MM.1S (cell line): ENCODE measurements around the gene ADGRD2.

Source experiments
- DNase-seq: peaks from one replicate; pipeline ENCODE4 v3.0.0-alpha.2; 2015
- H2AFZ ChIP-seq: fragments of 300-600 bp; sonication (generic); 2 replicates; pipeline ENCODE4 v1.6.0; 2016; ENCODE audit warnings: antibody characterized with exemption, low read length
- H3F3A ChIP-seq: fragments of 300-600 bp; sonication (generic); 2 replicates; pipeline ENCODE4 v1.6.1; 2016; ENCODE audit warnings: mild to moderate bottlenecking, antibody characterized with exemption, low read length, moderate library complexity, mixed read lengths; ENCODE audit not compliant: insufficient read depth
- H3K27ac ChIP-seq: fragments of 300-600 bp; sonication (generic); 2 replicates; pipeline ENCODE4 v1.5.1; 2016; ENCODE audit warnings: mild to moderate bottlenecking, low read length
- H3K27me3 ChIP-seq: fragments of 300-600 bp; sonication (generic); replicated peaks from 2 replicates; pipeline ENCODE4 v1.6.0; 2016; ENCODE audit warnings: low read length; ENCODE audit not compliant: insufficient read depth
- H3K36me3 ChIP-seq: fragments of 300-600 bp; sonication (generic); replicated peaks from 2 replicates; pipeline ENCODE4 v1.6.1; 2016; ENCODE audit warnings: mild to moderate bottlenecking, low read length, mixed read lengths; ENCODE audit not compliant: insufficient read depth
- H3K4me1 ChIP-seq: fragments of 300-600 bp; sonication (generic); 2 replicates; pipeline ENCODE4 v1.6.1; 2016; ENCODE audit warnings: low read length, mixed read lengths
- H3K4me2 ChIP-seq: fragments of 300-600 bp; sonication (generic); 2 replicates; pipeline ENCODE4 v1.6.0; 2016; ENCODE audit warnings: low read depth, low read length
- H3K4me3 ChIP-seq: fragments of 300-600 bp; sonication (generic); 2 replicates; pipeline ENCODE4 v1.5.1; 2016; ENCODE audit warnings: low read length, mixed read lengths
- H3K79me2 ChIP-seq: fragments of 300-600 bp; sonication (generic); 2 replicates; pipeline ENCODE4 v1.6.1; 2016; ENCODE audit warnings: mixed run types, low read length, mixed read lengths
- H3K9ac ChIP-seq: fragments of 300-600 bp; sonication (generic); 2 replicates; pipeline ENCODE4 v1.6.1; 2016; ENCODE audit warnings: low read length, mixed read lengths
- H3K9me2 ChIP-seq: fragments of 300-600 bp; sonication (generic); replicated peaks from 2 replicates; pipeline ENCODE4 v1.6.1; 2016; ENCODE audit warnings: mild to moderate bottlenecking, low read length, mixed read lengths; ENCODE audit not compliant: insufficient read depth
- H3K9me3 ChIP-seq: fragments of 300-600 bp; sonication (generic); replicated peaks from 2 replicates; pipeline ENCODE4 v1.6.1; 2016; ENCODE audit warnings: mild to moderate bottlenecking, low read length, mixed read lengths; ENCODE audit not compliant: insufficient read depth
- H4K20me1 ChIP-seq: fragments of 300-600 bp; sonication (generic); 2 replicates; pipeline ENCODE4 v1.6.1; 2016; ENCODE audit warnings: mild to moderate bottlenecking, low read length, moderate library complexity, mixed read lengths; ENCODE audit not compliant: insufficient read depth
- EZH2 ChIP-seq: fragments of 300-600 bp; sonication (generic); optimal IDR thresholded peaks from 2 replicates; pipeline ENCODE3; 2017; ENCODE audit warnings: low read depth, mild to moderate bottlenecking, antibody characterized with exemption, low read length, mixed read lengths
- EZH2phosphoT487 ChIP-seq: fragments of 300-600 bp; sonication (generic); IDR thresholded peaks from 2 replicates; pipeline ENCODE4 v1.6.1; 2018; ENCODE audit warnings: antibody characterized with exemption, low read length
- TF ChIP-seq, protein P1 (sequence below): fragments of 300-600 bp; sonication (generic); IDR thresholded peaks from 2 replicates; pipeline ENCODE4 v1.5.1; 2016; ENCODE audit warnings: antibody characterized with exemption, low read length, mixed read lengths

ADGRD2 gene

GRCh38 chr9:124457079-124457886 lies 7.0 kb downstream of the ADGRD2 start:
- H3K79me2 ChIP-seq, result no peaks in the 10 kb centered on the region
- TF ChIP-seq, protein P1, sequence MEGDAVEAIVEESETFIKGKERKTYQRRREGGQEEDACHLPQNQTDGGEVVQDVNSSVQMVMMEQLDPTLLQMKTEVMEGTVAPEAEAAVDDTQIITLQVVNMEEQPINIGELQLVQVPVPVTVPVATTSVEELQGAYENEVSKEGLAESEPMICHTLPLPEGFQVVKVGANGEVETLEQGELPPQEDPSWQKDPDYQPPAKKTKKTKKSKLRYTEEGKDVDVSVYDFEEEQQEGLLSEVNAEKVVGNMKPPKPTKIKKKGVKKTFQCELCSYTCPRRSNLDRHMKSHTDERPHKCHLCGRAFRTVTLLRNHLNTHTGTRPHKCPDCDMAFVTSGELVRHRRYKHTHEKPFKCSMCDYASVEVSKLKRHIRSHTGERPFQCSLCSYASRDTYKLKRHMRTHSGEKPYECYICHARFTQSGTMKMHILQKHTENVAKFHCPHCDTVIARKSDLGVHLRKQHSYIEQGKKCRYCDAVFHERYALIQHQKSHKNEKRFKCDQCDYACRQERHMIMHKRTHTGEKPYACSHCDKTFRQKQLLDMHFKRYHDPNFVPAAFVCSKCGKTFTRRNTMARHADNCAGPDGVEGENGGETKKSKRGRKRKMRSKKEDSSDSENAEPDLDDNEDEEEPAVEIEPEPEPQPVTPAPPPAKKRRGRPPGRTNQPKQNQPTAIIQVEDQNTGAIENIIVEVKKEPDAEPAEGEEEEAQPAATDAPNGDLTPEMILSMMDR, result no peak
- TF ChIP-seq EZH2, result no peak
- TF ChIP-seq EZH2phosphoT487, result no peak
- H3K27ac ChIP-seq, result no peak overlapping the region

DNA sequence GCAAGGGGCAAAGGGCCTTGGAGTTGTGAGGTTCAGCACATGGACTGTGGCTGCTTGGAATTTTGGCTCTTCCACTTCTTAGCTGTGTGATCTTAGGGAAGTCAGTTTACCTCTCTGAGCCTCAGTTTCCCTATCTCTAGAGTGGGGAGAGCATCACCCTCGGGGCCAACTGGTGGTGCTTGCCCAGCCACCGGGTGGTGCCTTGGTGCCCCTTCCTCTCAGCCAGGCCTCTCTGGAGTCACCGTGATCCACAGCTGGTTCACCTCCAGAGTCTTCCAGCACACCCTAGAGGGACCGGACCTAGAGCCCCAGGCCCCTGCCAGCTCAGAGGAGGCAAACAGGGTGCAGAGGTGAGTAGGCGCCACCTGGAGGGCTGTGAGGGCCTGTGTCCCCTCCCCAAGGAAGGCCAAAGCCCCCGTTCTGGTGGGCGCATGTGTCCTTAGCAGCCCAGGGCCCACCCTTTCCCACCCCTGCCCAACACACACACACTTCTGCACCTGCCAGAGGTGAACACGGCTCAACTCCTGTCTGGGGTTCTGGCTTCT lies 7.7 kb downstream of the ADGRD2 start:
- no peaks in the 10 kb centered on the region for H4K20me1 ChIP-seq
- H3K4me2 ChIP-seq, result no peak overlapping the region
- H2AFZ ChIP-seq, result no peak overlapping the region
- H3K79me2 ChIP-seq, result no peaks in the 10 kb centered on the region
- H3K9me2 ChIP-seq, result no peaks in the 10 kb centered on the region
- no peaks in the 10 kb centered on the region for H3K4me1 ChIP-seq
- H3K4me3 ChIP-seq, result no peak overlapping the region
- H3K27ac ChIP-seq, result no peak overlapping the region
- DNase-seq, result no peak
- no peak overlapping the region for H3K9ac ChIP-seq
- no peaks in the 10 kb centered on the region for H3K36me3 ChIP-seq
- H3K9me3 ChIP-seq, result no peaks in the 10 kb centered on the region
- TF ChIP-seq EZH2phosphoT487 (no peak), EZH2 (no peak)
- TF ChIP-seq, protein P1, result no peak
- H3F3A ChIP-seq, result no peaks in the 10 kb centered on the region
- H3K27me3 ChIP-seq, result no peaks in the 10 kb centered on the region; the same call in 1 of the 2 replicates

More at GRCh38 chr9:124457079-124457886, 7.0 kb downstream of the ADGRD2 start:
- no peak overlapping the region for H3K4me2 ChIP-seq
- H3K9me3 ChIP-seq, result no peaks in the 10 kb centered on the region
- no peaks in the 10 kb centered on the region for H3F3A ChIP-seq
- no peak overlapping the region for H2AFZ ChIP-seq
- no peak overlapping the region for H3K4me3 ChIP-seq
- H3K4me1 ChIP-seq, result no peaks in the 10 kb centered on the region
- H3K36me3 ChIP-seq, result no peaks in the 10 kb centered on the region
- peaks cover 4% of the 10 kb centered on the region; the same call in 1 of the 2 replicates for H3K27me3 ChIP-seq
- no peaks in the 10 kb centered on the region for H3K9me2 ChIP-seq
- H3K9ac ChIP-seq, result no peak overlapping the region
- no peaks in the 10 kb centered on the region for H4K20me1 ChIP-seq
- DNase-seq, result no peak

GRCh38 chr9:124458441-124458840 lies 8.2 kb downstream of the ADGRD2 start:
- H4K20me1 ChIP-seq, result no peaks in the 10 kb centered on the region
- no peak overlapping the region for H3K4me3 ChIP-seq
- H3K4me1 ChIP-seq, result no peaks in the 10 kb centered on the region
- H3K4me2 ChIP-seq, result no peak overlapping the region
- TF ChIP-seq EZH2phosphoT487 (no peak), EZH2 (no peak)
- TF ChIP-seq, protein P1, result no peak
- H3K9me2 ChIP-seq, result no peaks in the 10 kb centered on the region
- no peak overlapping the region for H2AFZ ChIP-seq
- H3K9ac ChIP-seq, result no peak overlapping the region
- H3K27ac ChIP-seq, result no peak overlapping the region
- no peaks in the 10 kb centered on the region for H3K79me2 ChIP-seq
- no peaks in the 10 kb centered on the region for H3K36me3 ChIP-seq
- DNase-seq, result no peak
- no peaks in the 10 kb centered on the region for H3K9me3 ChIP-seq
- no peaks in the 10 kb centered on the region; the same call in 1 of the 2 replicates for H3K27me3 ChIP-seq
- H3F3A ChIP-seq, result no peaks in the 10 kb centered on the region
